HG03095 (cell line): ENCODE measurements around the gene CACNB1.

ENCODE experiments used
- ATAC-seq: cut with Tn5 transposase; IDR thresholded peaks from one replicate; pipeline ENCODE4 v1.9.1; 2021; ENCODE audit warnings: moderate library complexity; ENCODE audit not compliant: unreplicated experiment

The CACNB1 gene

GRCh38 chr17:39153599-39154051 lies 43.8 kb downstream of the CACNB1 start:
- no peak for ATAC-seq

GRCh38 chr17:39151943-39152818 lies 45.3 kb downstream of the CACNB1 start:
- no peak for ATAC-seq

GRCh38 chr17:39151150-39151942 lies 46.1 kb downstream of the CACNB1 start, which contains the start of gene PLXDC1:
TSS of gene PLXDC1 (minus strand) at chr17:39151637. CDS start at chr17:39151437, 200 bp downstream.
- ATAC-seq = no peak

- no peak for ATAC-seq
These were observed 46.7 kb downstream of the CACNB1 start for GRCh38 chr17:39150795-39151149.

- no peak for ATAC-seq
These were observed 47.3 kb downstream of the CACNB1 start for GRCh38 chr17:39150104-39150634.

GRCh38 chr17:39147221-39148185 lies 50.0 kb downstream of the CACNB1 start:
- no peak for ATAC-seq

GRCh38 chr17:39146273-39146672 lies 51.2 kb downstream of the CACNB1 start:
- no peak for ATAC-seq

- ATAC-seq = no peak
These were observed 52.3 kb downstream of the CACNB1 start for GRCh38 chr17:39145143-39145542.

GRCh38 chr17:39144416-39144840 lies 53.0 kb downstream of the CACNB1 start:
- no peak for ATAC-seq

GRCh38 chr17:39143552-39144093 lies 53.8 kb downstream of the CACNB1 start:
- ATAC-seq = no peak

- ATAC-seq = no peak
These were observed 55.4 kb downstream of the CACNB1 start for GRCh38 chr17:39141915-39142664.

GRCh38 chr17:39141294-39141693 lies 56.2 kb downstream of the CACNB1 start:
- no peak for ATAC-seq

GRCh38 chr17:39139561-39139960 lies 57.9 kb downstream of the CACNB1 start:
- ATAC-seq = no peak

GRCh38 chr17:39139161-39139511 lies 58.3 kb downstream of the CACNB1 start:
- ATAC-seq = no peak

GRCh38 chr17:39138431-39139160 lies 58.9 kb downstream of the CACNB1 start:
- ATAC-seq = no peak

- ATAC-seq = no peak
These were observed 62.6 kb downstream of the CACNB1 start for GRCh38 chr17:39134878-39135277.

GRCh38 chr17:39132192-39132610 lies 65.3 kb downstream of the CACNB1 start:
- ATAC-seq = no peak

GRCh38 chr17:39131616-39132015 lies 65.9 kb downstream of the CACNB1 start:
- no peak for ATAC-seq

- ATAC-seq = no peak
These were observed 67.3 kb downstream of the CACNB1 start for GRCh38 chr17:39130205-39130604.
